Right lobe of liver (tissue), 6 donors: ENCODE measurements around the gene SEZ6. TPM values are rescaled to one million over a fixed set of nuclear protein-coding genes. Genes with fewer than 3 reads are reported as not detected.

Experiments
- ATAC-seq, 4 donors: fragments of 200-7000 bp; cut with Tn5 transposase; one replicate each; pipeline ENCODE4 v1.9.1; 2020; ENCODE audit warnings: mild to moderate bottlenecking in 4 of 4, moderate library complexity in 4 of 4
- DNase-seq, 3 donors: peaks; one replicate each; pipeline ENCODE4 v3.0.0-alpha.2; 2020
- H3K27ac ChIP-seq, 3 donors: fragments of 200-600 bp; one replicate each; pipeline ENCODE4 v1.8.0; 2022
- H3K27me3 ChIP-seq, 2 donors: fragments of 200-600 bp; one replicate each; pipeline ENCODE4 v1.8.0; 2022
- H3K36me3 ChIP-seq, 4 donors: fragments of 200-600 bp; sonication (generic) in 1 of 4; one replicate each; pipeline versions ENCODE4 v1.5.1 to v1.8.0; 2017 to 2022; ENCODE audit warnings: control low read depth in 1 of 4
- H3K4me1 ChIP-seq, 4 donors: fragments of 200-600 bp; sonication (generic) in 1 of 4; one replicate each; pipeline versions ENCODE4 v1.5.1 to v1.8.0; 2017 to 2022; ENCODE audit warnings: control low read depth in 1 of 4
- H3K4me3 ChIP-seq, 3 donors: fragments of 200-600 bp; one replicate each; pipeline ENCODE4 v1.8.0; 2022
- H3K9me3 ChIP-seq, 4 donors: fragments of 200-600 bp; sonication (generic) in 1 of 4; one replicate each; pipeline versions ENCODE4 v1.5.1 to v1.8.0; 2017 to 2022; ENCODE audit warnings: control low read depth in 1 of 4
- CTCF ChIP-seq, 4 donors: fragments of 200-600 bp in 3 of 4; fragments of 450-650 bp in 1 of 4; IDR thresholded peaks; one replicate each; pipeline versions ENCODE4 v1.5.1 to v1.8.0; 2016 to 2022; ENCODE audit warnings: antibody characterized with exemption in 4 of 4, mild to moderate bottlenecking in 2 of 4
- POLR2A ChIP-seq: fragments of 450-650 bp; IDR thresholded peaks from one replicate; pipeline ENCODE4 v1.6.1; 2017; ENCODE audit warnings: antibody characterized with exemption, mild to moderate bottlenecking
- WGBS: methylation state at CpG from one replicate; pipeline ENCODE4 v1.1.6; 2018; ENCODE audit warnings: low coverage, low lambda C conversion rate; ENCODE audit not compliant: insufficient coverage; ENCODE audit errors: missing lambda C conversion rate; 5-methylcytosine and 5-hydroxymethylcytosine counted together
- intact Hi-C, 2 donors: fragments of 100-400 bp; cut with DNase I; formaldehyde crosslinking; loops; one replicate each; pipeline versions ENCODE4 v1.11.2 to v1.14.1; 2022
- total RNA-seq, 6 experiments: library from RNA; depleted of rRNA in 2 of 6; stranded (reverse); fragments of >200 nt in 2 of 6; fragmentation: NEBNext Ultra II Directional in 3 of 6; extraction: Animal tissue kit (Norgen Biotek cat#: 25700) in 3 of 6; gene quantifications; one replicate each; pipeline versions ENCODE4 v1.1.0 to v1.2.4, GENCODE V29; 2016 to 2023
- donor health status: DM: no; HTN: yes; CAD: no.
- donor health status: DM: no; HTN: no; CAD: no.
- donor health status: DM: no; HTN: no; CAD: no.
- donor health status: DM: no; HTN: yes; CAD: no.
- donor health status: DM: no; HTN: yes; CAD: no.

Gene SEZ6
- total RNA-seq, 6 experiments from 2014 or later, result not detected

- Histone ChIP-seq H3K27ac (no peak overlapping the region), H3K27me3 (no peaks in the 10 kb centered on the region), H3K9me3 (no peaks in the 10 kb centered on the region), H3K36me3 (no peaks in the 10 kb centered on the region), H3K4me3 (no peak overlapping the region), H3K4me1 (peaks cover 0 to 3% (median 0%) of the 10 kb centered on the region in 4 donors)
- TF ChIP-seq POLR2A (no peak), CTCF (IDR thresholded peaks at IDR 0.05) (no peak)
- ATAC-seq, result no peak
- 46% methylated on average over 3 of the region's 3 CpGs for WGBS
- intact Hi-C loops, result no loop called here
- no peak for DNase-seq
These were observed 4.3 kb upstream of the SEZ6 start for GRCh38 chr17:29010129-29010528.

DNA sequence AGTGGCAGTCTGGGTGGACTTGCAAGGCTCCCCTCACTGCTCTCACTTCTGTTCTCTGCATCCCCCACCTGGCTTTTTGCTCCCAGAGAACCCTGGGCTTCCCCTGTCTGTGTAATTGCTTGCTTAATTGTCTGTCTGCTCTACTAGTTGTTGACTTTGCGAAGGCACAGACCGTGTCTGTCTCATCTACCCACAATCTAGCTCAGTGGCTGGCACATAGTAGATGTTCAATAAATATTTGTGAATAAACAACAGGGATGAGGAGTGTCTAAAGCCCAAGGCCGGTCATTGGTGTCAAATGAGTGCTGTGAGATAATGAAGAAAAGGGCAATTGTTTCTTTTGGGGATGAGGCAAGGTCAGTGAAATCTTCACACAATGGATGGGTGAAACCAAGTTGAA lies 2.8 kb upstream of the SEZ6 start:
- intact Hi-C loops, result no loop called here
- no peak for TF ChIP-seq CTCF (IDR thresholded peaks at IDR 0.05)
- no peak for TF ChIP-seq POLR2A
- H3K4me1 ChIP-seq, result peaks cover 0 to 3% (median 0%) of the 10 kb centered on the region in 4 donors
- no peaks in the 10 kb centered on the region for H3K9me3 ChIP-seq
- 30% methylated on average over 3 of the region's 3 CpGs for WGBS
- no peaks in the 10 kb centered on the region for H3K27me3 ChIP-seq
- H3K36me3 ChIP-seq, result no peaks in the 10 kb centered on the region
- H3K4me3 ChIP-seq, result no peak overlapping the region
- DNase-seq (no peak), ATAC-seq (peak in 2 of 4 donors; percentile 14 to 62)
- H3K27ac ChIP-seq, result no peak overlapping the region

GRCh38 chr17:29007860-29008455 lies 2.1 kb upstream of the SEZ6 start:
- 37% methylated on average over 2 of the region's 2 CpGs for WGBS
- intact Hi-C loops, result no loop called here
- peak in 1 of 4 donors; percentile 40 for ATAC-seq

DNA sequence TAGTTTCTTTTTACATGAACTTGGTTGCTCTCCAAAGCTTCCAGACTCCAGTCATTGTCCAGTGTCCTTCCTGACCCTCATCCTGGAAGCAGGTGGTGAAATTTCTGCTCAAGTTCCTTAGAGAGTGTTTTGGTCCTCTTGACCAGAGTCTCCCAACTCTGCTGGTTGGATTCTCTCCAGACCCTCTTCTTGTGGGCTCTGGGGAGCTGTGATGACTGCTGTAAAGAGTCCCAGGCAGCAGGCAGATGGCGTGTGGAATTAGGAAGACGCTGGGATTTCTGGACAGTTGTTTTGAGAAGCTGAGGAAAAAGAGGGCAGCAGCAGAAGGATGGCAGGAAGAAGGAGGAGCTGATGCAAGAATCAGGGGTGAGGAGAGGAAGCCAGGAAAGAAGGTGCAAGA lies 1.6 kb upstream of the SEZ6 start:
- Histone ChIP-seq H3K4me1 (peaks cover 0 to 3% (median 0%) of the 10 kb centered on the region in 4 donors), H3K9me3 (no peaks in the 10 kb centered on the region), H3K27ac (no peak overlapping the region), H3K4me3 (no peak overlapping the region), H3K27me3 (no peaks in the 10 kb centered on the region), H3K36me3 (no peaks in the 10 kb centered on the region)
- WGBS, result 25% methylated on average over 2 of the region's 2 CpGs
- TF ChIP-seq CTCF (IDR thresholded peaks at IDR 0.05), result no peak
- no peak for TF ChIP-seq POLR2A
- DNase-seq (no peak), ATAC-seq (no peak)
- intact Hi-C loops, result no loop called here

More at GRCh38 chr17:29007860-29008455, 2.1 kb upstream of the SEZ6 start:
- TF ChIP-seq CTCF (IDR thresholded peaks at IDR 0.05), result no peak
- no peak for TF ChIP-seq POLR2A
- Histone ChIP-seq H3K4me3 (no peak overlapping the region), H3K4me1 (peaks cover 0 to 3% (median 0%) of the 10 kb centered on the region in 4 donors), H3K27ac (no peak overlapping the region), H3K27me3 (no peaks in the 10 kb centered on the region), H3K9me3 (no peaks in the 10 kb centered on the region), H3K36me3 (no peaks in the 10 kb centered on the region)
- no peak for DNase-seq
